ENCODE results near the gene ARMC5. TPM values are rescaled to one million over a fixed set of nuclear protein-coding genes. Genes with fewer than 3 reads are reported as not detected.

The ARMC5 gene
- total RNA-seq, 2 experiments from 2014 or later, result 10.1 to 12.0 TPM

DNA sequence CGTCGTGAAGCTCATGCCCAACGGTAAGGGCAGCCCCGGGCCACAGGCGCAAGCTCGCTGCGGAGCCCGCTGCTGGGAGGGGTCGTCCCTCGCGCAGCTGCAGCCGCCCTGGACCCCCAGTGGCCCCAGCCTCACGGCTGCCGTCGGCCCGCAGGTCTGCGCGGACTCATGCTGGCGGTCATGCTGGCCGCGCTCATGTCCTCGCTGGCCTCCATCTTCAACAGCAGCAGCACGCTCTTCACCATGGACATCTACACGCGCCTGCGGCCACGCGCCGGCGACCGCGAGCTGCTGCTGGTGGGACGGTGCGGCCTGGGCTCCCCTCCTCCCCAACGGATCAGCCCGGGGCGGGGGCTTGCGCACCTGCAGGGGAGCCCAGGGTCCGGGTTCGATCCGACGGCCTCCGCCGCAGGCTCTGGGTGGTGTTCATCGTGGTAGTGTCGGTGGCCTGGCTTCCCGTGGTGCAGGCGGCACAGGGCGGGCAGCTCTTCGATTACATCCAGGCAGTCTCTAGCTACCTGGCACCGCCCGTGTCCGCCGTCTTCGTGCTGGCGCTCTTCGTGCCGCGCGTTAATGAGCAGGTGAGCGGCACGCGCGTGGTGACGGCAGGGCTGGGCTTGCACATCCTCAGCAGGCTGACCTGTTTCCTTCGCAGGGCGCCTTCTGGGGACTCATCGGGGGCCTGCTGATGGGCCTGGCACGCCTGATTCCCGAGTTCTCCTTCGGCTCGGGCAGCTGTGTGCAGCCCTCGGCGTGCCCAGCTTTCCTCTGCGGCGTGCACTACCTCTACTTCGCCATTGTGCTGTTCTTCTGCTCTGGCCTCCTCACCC lies 29.4 kb downstream of the ARMC5 start:
- no peak for DNase-seq
- ChIA-PET CTCF (interaction anchor here (1.8 kb wide), 1 partner anchor 28 kb away, joined by 10 read pairs; no protein-coding TSS in a partner anchor), POLR2A (interaction anchor here (0.9 to 4.2 kb wide), 5 partner anchors 9 to 29 kb away, joined by 3 to 19 read pairs (median 10); partner anchors contain the start of gene RUSF1)
- peaks cover 12% of the 10 kb centered on the region for H3K4me1 Mint-ChIP-seq
- H3K4me3 Mint-ChIP-seq, result no peak overlapping the region
- no peaks in the 10 kb centered on the region for H3K9me3 Mint-ChIP-seq
- H3K27me3 Mint-ChIP-seq, result peaks cover 7% of the 10 kb centered on the region
- no peak overlapping the region for H3K27ac Mint-ChIP-seq
- H3K36me3 Mint-ChIP-seq (ENCODE audit: low read depth), result peaks cover 11% of the 10 kb centered on the region

DNA sequence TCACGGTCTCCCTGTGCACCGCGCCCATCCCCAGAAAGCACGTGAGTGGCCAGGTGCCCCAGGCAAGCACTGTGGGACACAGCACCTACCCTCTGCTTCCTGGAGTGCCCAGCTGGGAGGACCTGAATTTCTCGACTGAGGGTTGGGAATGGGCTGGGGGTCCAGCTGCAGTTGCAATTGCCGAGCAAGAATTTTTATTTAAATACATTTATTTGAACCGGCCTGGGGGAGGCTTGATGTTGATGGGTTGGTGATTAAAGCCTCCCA lies 29.9 kb downstream of the ARMC5 start:
- Mint-ChIP-seq H3K36me3 (ENCODE audit: low read depth) (peaks cover 11% of the 10 kb centered on the region), H3K4me1 (peaks cover 12% of the 10 kb centered on the region), H3K9me3 (no peaks in the 10 kb centered on the region), H3K27ac (no peak overlapping the region), H3K27me3 (peaks cover 7% of the 10 kb centered on the region), H3K4me3 (no peak overlapping the region)
- DNase-seq, result no peak
- POLR2A ChIA-PET, result interaction anchor here (1.0 to 4.2 kb wide), 4 partner anchors 10 to 29 kb away, joined by 3 to 19 read pairs (median 6); partner anchors contain the start of gene RUSF1
- CTCF ChIA-PET, result no interaction called here

DNA sequence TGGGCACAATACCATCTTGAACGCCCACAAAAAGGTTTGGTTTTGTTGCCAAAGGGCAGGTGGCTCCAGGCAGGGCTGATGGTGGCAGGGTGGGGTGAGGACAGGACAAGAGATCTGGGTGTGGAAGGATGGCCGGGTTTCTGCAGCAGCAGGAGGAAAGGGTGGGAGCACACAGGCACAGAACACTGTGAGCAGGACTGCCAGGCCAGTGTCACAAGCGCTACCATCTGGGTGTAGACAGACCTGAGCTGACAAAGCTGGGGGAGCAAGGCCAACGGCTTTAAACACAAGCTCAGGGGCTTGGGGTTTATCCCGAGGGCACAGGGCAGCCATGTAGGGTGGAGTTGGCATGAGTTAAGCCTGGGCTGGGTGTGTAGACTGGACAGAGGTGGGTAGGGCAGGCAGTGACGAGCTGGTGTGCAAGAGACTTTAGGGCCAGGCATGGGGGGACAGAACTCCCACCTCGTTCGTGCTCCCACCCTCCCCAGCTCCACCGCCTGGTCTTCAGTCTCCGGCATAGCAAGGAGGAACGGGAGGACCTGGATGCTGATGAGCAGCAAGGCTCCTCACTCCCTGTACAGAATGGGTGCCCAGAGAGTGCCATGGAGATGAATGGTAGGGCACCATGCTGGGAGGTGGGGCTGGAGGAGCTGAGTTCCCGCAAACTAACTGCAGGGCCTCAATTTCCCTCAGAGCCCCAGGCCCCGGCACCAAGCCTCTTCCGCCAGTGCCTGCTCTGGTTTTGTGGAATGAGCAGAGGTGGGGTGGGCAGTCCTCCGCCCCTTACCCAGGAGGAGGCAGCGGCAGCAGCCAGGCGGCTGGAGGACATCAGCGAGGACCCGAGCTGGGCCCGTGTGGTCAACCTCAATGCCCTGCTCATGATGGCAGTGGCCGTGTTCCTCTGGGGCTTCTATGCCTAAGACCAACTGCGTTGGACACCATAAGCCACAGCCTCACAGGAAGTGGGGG lies 30.6 kb downstream of the ARMC5 start:
- no peak for DNase-seq
- Mint-ChIP-seq H3K27me3 (peaks cover 7% of the 10 kb centered on the region), H3K4me1 (peaks cover 12% of the 10 kb centered on the region), H3K9me3 (no peaks in the 10 kb centered on the region), H3K36me3 (ENCODE audit: low read depth) (peaks cover 11% of the 10 kb centered on the region), H3K27ac (no peak overlapping the region), H3K4me3 (peak overlapping the region; percentile 5)
- ChIA-PET POLR2A (interaction anchor here (1.0 to 3.4 kb wide), 4 partner anchors 10 to 30 kb away, joined by 3 to 10 read pairs (median 3); partner anchors contain the start of gene RUSF1), CTCF (interaction anchor here (0.6 to 1.2 kb wide), 2 partner anchors 35 to 272 kb away, joined by 3 read pairs; no protein-coding TSS in a partner anchor)

DNA sequence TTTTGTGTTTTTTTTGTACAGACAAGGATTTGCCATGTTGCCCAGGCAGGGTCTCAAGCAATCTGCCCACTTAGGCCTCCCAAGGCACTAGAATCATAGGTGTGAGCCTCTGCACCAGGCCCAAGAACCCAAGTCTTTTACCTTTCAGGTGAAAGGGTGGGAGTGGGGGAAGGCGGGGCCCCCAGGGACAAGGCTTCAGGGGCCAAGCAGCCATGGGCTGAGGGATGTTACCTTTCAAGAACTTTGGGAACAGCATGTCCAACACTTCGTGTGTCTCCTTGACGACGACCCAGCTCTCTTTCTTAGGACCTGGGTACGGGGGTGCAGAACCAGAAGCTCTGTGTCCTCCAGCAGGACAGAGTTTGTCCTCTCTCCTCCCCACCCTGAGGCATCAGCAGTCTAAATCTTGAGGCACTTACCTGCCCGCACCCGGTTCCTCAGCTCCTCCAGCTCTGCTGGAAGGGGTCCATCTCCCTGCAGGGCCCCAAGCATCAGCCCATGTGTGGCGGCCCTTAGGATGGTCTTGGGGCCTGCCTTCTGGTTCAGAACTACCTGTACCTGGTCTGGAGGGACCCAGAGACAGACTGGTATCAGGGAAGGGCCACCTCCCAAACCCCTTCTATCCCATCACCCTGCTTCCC lies 32.6 kb downstream of the ARMC5 start:
- peaks cover 7% of the 10 kb centered on the region for H3K4me1 Mint-ChIP-seq
- ChIA-PET POLR2A (interaction anchor here (3.4 kb wide), 1 partner anchor 16 kb away, joined by 10 read pairs; the partner anchor contains the start of gene RUSF1), CTCF (interaction anchor here (1.2 to 1.4 kb wide), 2 partner anchors 11 to 377 kb away, joined by 4 to 7 read pairs; no protein-coding TSS in a partner anchor)
- DNase-seq, result no peak
- no peak overlapping the region for H3K27ac Mint-ChIP-seq
- no peaks in the 10 kb centered on the region for H3K27me3 Mint-ChIP-seq
- no peaks in the 10 kb centered on the region for H3K9me3 Mint-ChIP-seq
- H3K4me3 Mint-ChIP-seq, result no peak overlapping the region
- H3K36me3 Mint-ChIP-seq (ENCODE audit: low read depth), result peaks cover 11% of the 10 kb centered on the region

DNA sequence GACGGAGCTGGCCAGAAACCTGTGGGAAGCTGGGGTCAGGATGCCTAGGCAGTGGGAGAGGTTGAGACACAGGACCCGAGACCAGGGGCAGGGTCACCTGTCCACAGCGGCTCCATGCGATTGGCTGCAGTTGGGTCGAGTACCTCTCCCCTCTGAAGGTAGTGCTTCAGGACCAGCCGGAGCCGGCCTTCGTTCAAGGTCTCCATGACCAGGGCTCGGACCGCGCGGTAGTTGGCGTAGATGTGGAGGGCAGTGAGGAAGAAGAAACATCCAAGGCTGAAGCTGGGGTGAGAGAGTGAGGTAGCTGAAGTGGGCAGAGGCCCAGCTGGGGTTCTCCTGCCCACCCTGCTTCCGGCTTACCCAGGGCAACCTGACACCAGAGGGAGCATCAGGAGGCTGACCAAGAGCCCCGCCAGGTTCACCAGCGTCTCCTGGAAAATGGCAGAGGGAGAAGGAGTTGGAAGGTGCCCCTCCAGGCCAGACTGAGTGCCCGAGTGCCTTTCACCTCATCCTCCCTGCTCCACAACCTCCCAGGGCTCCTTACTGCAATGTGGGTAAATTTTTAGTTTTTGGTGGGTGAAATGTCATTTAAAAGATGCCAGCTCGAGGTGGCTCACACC lies 34.3 kb downstream of the ARMC5 start:
- DNase-seq, result no peak
- Mint-ChIP-seq H3K27me3 (no peaks in the 10 kb centered on the region), H3K27ac (no peak overlapping the region), H3K4me3 (no peak overlapping the region), H3K9me3 (no peaks in the 10 kb centered on the region), H3K4me1 (no peaks in the 10 kb centered on the region), H3K36me3 (ENCODE audit: low read depth) (peaks cover 17% of the 10 kb centered on the region)
- ChIA-PET POLR2A (no interaction called here), CTCF (no interaction called here)

DNA sequence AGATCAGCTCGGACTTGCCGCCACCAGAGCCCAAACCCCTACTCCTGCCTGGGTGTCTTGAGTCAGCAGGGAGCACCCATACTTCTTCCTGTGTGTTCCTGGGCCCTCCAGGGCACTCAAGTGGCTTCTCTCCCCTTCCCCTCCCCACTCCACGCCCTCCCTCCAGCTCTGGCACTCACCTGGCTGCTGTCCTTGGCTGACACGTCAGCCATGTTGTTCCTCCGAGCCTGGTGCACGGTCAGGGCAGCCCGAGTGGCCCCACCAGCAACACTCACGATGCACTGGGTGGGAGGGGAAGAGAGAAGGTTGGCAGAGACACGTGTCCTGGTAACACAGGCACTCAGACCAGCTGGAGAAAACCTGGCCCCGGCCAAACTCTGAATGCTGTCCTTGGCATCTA lies 37.4 kb downstream of the ARMC5 start:
- Mint-ChIP-seq H3K27ac (no peak overlapping the region), H3K4me1 (no peaks in the 10 kb centered on the region), H3K27me3 (no peaks in the 10 kb centered on the region), H3K9me3 (no peaks in the 10 kb centered on the region), H3K4me3 (no peak overlapping the region), H3K36me3 (ENCODE audit: low read depth) (peaks cover 17% of the 10 kb centered on the region)
- no peak for DNase-seq
- POLR2A ChIA-PET, result interaction anchor here (0.9 to 1.4 kb wide), 2 partner anchors 10 to 12 kb away, joined by 3 read pairs; partner anchors contain the start of gene RUSF1
- CTCF ChIA-PET, result no interaction called here

DNA sequence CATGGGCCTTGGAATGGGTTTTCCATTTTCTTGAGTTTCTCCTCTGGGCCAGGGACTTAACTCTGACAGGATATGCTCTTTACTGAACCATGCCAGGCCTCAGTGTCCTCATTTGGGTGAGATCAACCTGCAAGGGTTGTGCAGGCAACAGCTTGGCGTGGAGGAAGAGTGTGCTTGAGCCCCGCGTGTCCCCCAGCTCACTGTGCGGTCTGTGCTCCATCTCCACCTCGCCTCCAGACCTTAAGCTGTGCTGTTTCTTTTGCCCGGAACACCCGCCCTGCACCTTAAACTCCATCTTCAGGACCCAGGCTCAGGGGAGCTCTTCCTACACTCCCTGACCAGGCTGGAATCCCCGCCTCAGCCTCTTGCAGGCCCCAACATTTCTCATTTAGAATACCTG lies 39.2 kb downstream of the ARMC5 start:
- Mint-ChIP-seq H3K27ac (no peak overlapping the region), H3K4me1 (no peaks in the 10 kb centered on the region)
- CTCF ChIA-PET, result no interaction called here

DNA sequence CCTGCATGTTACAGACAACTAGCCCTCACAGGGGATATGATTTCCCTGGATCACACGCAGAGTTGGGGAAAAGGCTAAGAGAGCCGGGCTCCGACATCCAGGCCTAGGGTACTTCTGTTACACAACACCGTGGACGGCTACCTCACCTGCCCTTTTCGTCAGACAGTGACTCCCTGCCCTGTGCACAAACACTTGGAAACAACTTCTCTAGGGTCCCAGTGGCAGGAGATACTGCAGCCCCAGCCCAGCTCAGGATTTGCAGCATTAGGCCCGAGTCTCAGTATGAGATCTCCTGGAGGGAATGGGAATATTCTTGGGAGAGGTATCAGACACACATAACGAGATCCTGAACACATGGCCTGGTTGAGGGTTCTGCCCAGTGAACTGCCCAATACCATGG lies 40.6 kb downstream of the ARMC5 start:
- H3K4me1 Mint-ChIP-seq, result peaks cover 8% of the 10 kb centered on the region
- H3K36me3 Mint-ChIP-seq (ENCODE audit: low read depth), result peaks cover 17% of the 10 kb centered on the region
- no peak overlapping the region for H3K4me3 Mint-ChIP-seq
- ChIA-PET CTCF (no interaction called here), POLR2A (interaction anchor here (1.7 kb wide), 1 partner anchor 13 kb away, joined by 5 read pairs; no protein-coding TSS in a partner anchor)
- no peak for DNase-seq
- no peaks in the 10 kb centered on the region for H3K27me3 Mint-ChIP-seq
- no peaks in the 10 kb centered on the region for H3K9me3 Mint-ChIP-seq
- H3K27ac Mint-ChIP-seq, result no peak overlapping the region

More for the DNA sequence above, 39.2 kb downstream of the ARMC5 start:
- H3K4me3 Mint-ChIP-seq, result no peak overlapping the region
- POLR2A ChIA-PET, result no interaction called here
- H3K9me3 Mint-ChIP-seq, result no peaks in the 10 kb centered on the region
- H3K36me3 Mint-ChIP-seq (ENCODE audit: low read depth), result peaks cover 18% of the 10 kb centered on the region
- no peaks in the 10 kb centered on the region for H3K27me3 Mint-ChIP-seq
- no peak for DNase-seq

DNA sequence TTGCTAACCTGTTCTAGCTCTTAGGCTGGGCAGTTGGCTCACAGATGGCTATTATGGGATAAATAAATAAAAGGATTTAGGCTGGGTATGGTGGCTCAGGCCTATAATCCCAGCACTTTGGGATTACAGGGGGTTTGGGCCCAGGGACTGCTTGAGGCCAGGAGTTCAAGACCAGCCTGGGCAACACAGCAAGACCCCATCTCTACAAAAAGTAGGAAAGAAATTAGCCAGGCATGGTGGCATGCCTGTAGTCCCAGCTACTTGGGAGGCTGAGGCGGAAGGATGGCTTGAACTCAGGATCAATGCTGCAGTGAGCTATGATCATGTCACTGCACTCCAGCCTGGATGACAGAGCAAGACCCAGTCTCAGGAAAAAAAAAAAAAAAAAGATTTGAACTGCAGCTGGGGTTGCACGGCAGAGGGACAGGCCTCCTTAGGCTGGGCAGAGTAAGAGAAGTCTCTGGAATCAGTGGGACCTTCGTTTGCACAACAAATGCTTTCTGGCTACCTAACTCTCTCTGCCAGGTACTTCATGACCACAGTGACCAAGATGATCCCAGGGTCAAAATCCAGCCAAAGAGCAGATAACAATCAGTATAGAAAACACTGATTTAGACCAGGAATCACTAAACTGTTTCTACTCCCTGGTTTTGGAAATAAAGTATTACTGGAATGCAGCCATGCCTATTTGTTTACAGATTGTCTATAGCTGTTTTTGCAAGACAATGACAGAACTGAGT lies 42.1 kb downstream of the ARMC5 start:
- Mint-ChIP-seq H3K9me3 (no peaks in the 10 kb centered on the region), H3K4me1 (peaks cover 22% of the 10 kb centered on the region), H3K4me3 (no peak overlapping the region), H3K27me3 (no peaks in the 10 kb centered on the region), H3K27ac (no peak overlapping the region), H3K36me3 (ENCODE audit: low read depth) (peaks cover 28% of the 10 kb centered on the region)
- no peak for DNase-seq
- ChIA-PET CTCF (interaction anchor here (2.2 kb wide), 1 partner anchor 42 kb away, joined by 13 read pairs; the partner anchor contains the start of gene ARMC5), POLR2A (interaction anchor here (1.5 to 1.7 kb wide), 2 partner anchors 11 to 14 kb away, joined by 3 to 5 read pairs; no protein-coding TSS in a partner anchor)

DNA sequence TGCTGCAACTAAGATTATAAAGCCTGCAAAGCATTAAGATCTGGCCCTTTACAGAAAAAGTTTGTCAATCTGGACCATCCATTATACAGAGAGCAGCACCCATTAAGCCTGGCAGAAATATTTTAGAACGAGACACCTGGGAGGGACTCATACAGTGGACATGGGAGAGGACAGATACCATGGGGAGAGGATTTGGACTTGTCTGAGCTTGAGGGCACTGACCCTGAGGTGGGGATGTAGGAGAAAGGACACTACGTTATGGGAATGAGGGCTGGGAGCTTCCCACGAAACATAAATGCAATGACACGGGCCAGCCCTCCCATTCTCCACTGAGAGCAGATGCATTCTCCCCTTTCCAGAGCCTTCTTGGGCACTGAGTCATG lies 42.7 kb downstream of the ARMC5 start:
- Mint-ChIP-seq H3K4me1 (peaks cover 26% of the 10 kb centered on the region), H3K27me3 (no peaks in the 10 kb centered on the region), H3K36me3 (ENCODE audit: low read depth) (peaks cover 28% of the 10 kb centered on the region), H3K9me3 (no peaks in the 10 kb centered on the region), H3K4me3 (no peak overlapping the region), H3K27ac (no peak overlapping the region)
- no peak for DNase-seq
- CTCF ChIA-PET, result interaction anchor here (2.2 kb wide), 1 partner anchor 42 kb away, joined by 13 read pairs; the partner anchor contains the start of gene ARMC5
- POLR2A ChIA-PET, result interaction anchor here (1.5 kb wide), 1 partner anchor 11 kb away, joined by 3 read pairs; no protein-coding TSS in a partner anchor

DNA sequence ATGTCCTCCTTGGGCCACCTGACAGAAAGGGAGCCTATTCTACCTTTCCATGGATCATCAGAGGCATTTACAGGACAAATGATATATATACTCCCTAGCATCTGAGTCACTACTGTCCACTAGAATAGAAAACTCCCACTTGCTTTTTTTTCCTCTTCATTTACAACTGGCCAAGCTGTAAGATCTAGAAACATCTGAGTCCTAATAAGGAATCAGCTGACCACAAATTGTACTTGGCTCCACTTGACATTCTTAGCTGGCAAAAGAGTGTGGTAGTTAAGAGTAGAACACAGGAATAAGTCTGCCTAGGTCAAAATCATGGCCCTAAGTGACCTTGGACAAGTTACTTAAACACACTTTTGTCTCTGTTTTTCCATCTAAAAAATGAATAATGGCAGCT lies 43.7 kb downstream of the ARMC5 start:
- Mint-ChIP-seq H3K4me3 (no peak overlapping the region), H3K9me3 (no peaks in the 10 kb centered on the region), H3K27ac (no peak overlapping the region), H3K4me1 (peaks cover 31% of the 10 kb centered on the region), H3K27me3 (no peaks in the 10 kb centered on the region), H3K36me3 (ENCODE audit: low read depth) (peaks cover 23% of the 10 kb centered on the region)
- DNase-seq, result no peak
- POLR2A ChIA-PET, result no interaction called here
- CTCF ChIA-PET, result interaction anchor here (1.3 to 2.2 kb wide), 2 partner anchors 12 to 43 kb away, joined by 7 to 13 read pairs; partner anchors contain the start of gene ARMC5
